ENCODE measurements around the gene LMAN2. TPM values are rescaled to one million over a fixed set of nuclear protein-coding genes. Genes with fewer than 3 reads are reported as not detected.

The LMAN2 gene
- total and polyA plus RNA-seq, 10 donors = 50.1 to 211 (median 98.1) TPM

DNA sequence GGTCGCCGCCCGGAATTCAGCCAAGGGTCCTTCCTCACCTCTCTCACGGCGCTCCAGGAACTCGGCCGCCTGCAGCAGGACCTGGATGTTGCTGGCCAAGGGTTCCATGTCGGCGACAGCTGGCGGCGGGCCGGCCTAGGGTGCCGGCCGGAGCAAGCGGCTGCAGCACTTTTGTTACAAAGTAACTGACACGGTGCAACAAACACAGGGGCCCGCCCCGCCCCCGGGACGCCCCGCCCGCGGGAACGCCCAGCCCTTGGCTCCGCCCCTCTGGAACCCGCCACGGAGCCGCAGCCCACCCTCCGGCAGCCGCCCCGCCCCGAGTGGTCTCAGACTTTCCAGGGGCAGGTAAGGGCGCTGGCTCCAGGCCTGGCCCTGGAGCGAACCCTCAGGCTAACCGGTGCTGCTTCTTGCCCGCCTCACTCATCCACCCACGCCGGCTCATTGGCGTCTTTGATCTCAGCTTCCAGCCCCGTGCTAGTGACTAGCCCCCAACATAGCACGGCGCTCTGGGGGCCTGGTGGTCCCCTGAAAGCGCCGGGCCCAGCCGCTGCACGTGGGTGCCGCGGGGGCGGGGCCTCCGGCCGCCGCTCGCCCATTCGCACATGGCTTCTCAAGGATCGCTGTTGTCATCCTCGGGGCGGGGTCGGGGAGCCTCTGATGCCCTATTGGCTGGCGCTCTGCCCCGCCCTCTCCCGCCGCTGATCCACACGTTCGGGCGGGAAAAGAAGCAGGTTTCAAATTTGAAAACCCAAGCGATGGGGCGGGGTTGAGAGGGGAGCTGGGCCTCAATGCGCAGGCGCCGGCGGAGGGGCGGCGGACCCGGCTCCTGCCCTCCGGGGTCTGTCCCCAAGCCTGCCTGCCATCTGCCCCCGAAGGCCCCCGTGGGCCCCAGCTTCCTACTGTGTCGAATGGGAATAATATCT lies 39.5 kb downstream of the LMAN2 start, which contains the start of gene MXD3:
Gene MXD3, minus strand, starts transcription at position 176 of the 926 bp plus-strand sequence. Its CDS starts 68 bp downstream, at position 108.
- TF ChIP-seq POLR2A (IDR thresholded peaks at IDR 0.05) = no peak
- peak; percentile 51 to 79 (median 63) for TF ChIP-seq POLR2AphosphoS5 (IDR thresholded peaks at IDR 0.05)
- Histone ChIP-seq H3K36me3 (peaks cover 0 to 29% (median 6%) of the 10 kb centered on the region in 6 donors), H3K4me3 (peak within 1 kb of the TSS; percentile 35 to 89 (median 70)), H3K27me3 (replicated peaks in 1 of 7) (no peaks in the 10 kb centered on the region), H3K4me1 (peaks cover 34 to 85% (median 71%) of the 10 kb centered on the region in 6 donors), H3K9me3 (no peaks in the 10 kb centered on the region), H3K27ac (peak within 1 kb of the TSS in 7 of 8 donors; percentile 36 to 94 (median 87))
- intact Hi-C loops (cut with DNase I; ENCODE audit: low total_unique reads) = loop anchor here (10.0 kb wide), 2 partner anchors 53 to 143 kb away; no protein-coding TSS in a partner anchor
- WGBS, 5 donors = 0 to 1% (median 0%) methylated on average over 26 to 78 of the region's 78 CpGs
- DNase-seq = peak; percentile 97

GRCh38 chr5:177311392-177311722 lies 40.1 kb downstream of the LMAN2 start:
- Histone ChIP-seq H3K27ac (peak overlapping the region in 7 of 8 donors; percentile 36 to 94 (median 87)), H3K36me3 (peaks cover 0 to 29% (median 12%) of the 10 kb centered on the region in 6 donors), H3K27me3 (replicated peaks in 1 of 7) (no peaks in the 10 kb centered on the region), H3K9me3 (no peaks in the 10 kb centered on the region), H3K4me1 (peaks cover 34 to 91% (median 77%) of the 10 kb centered on the region in 6 donors), H3K4me3 (peak overlapping the region; percentile 35 to 89 (median 70))
- no peak for DNase-seq
- intact Hi-C loops (cut with DNase I; ENCODE audit: low total_unique reads) = loop anchor here (10.0 kb wide), 2 partner anchors 53 to 143 kb away; no protein-coding TSS in a partner anchor
- TF ChIP-seq CTCF (IDR thresholded peaks at IDR 0.05 in 8 of 11, conservative IDR thresholded peaks at IDR 0.05 in 3 of 11) (no peak), POLR2AphosphoS5 (IDR thresholded peaks at IDR 0.05) (no peak), POLR2A (IDR thresholded peaks at IDR 0.05) (no peak)
- WGBS, 5 donors = 0 to 3% (median 0%) methylated on average over 3 to 23 of the region's 23 CpGs

- intact Hi-C loops (cut with DNase I; ENCODE audit: low total_unique reads) = loop anchor here (10.0 kb wide), 2 partner anchors 54 to 144 kb away; no protein-coding TSS in a partner anchor
- Histone ChIP-seq H3K4me3 (peak overlapping the region; percentile 35 to 89 (median 70)), H3K27ac (peak overlapping the region in 7 of 8 donors; percentile 36 to 94 (median 87))
Observed at GRCh38 chr5:177310757-177311391, 40.6 kb downstream of the LMAN2 start.

More at GRCh38 chr5:177310757-177311391, 40.6 kb downstream of the LMAN2 start:
- H3K36me3 ChIP-seq = peaks cover 0 to 32% (median 17%) of the 10 kb centered on the region in 6 donors
- TF ChIP-seq POLR2AphosphoS5 (IDR thresholded peaks at IDR 0.05) (peak in 1 of 3 donors; percentile 87), POLR2A (IDR thresholded peaks at IDR 0.05) (no peak), CTCF (IDR thresholded peaks at IDR 0.05 in 8 of 11, conservative IDR thresholded peaks at IDR 0.05 in 3 of 11) (no peak)
- peaks cover 34 to 96% (median 80%) of the 10 kb centered on the region in 6 donors for H3K4me1 ChIP-seq
- 2 to 20% (median 3%) methylated on average over 16 to 20 of the region's 20 CpGs for WGBS, 5 donors
- no peaks in the 10 kb centered on the region for H3K9me3 ChIP-seq
- peak; percentile 88 for DNase-seq
- H3K27me3 ChIP-seq (replicated peaks in 1 of 7) = no peaks in the 10 kb centered on the region
